ENCODE measurements around the gene ABCA13.

GRCh38 chr7:48242846-48243245, 71.6 kb downstream of the ABCA13 start:
- no peak for TF ChIP-seq CTCF (conservative IDR thresholded peaks at IDR 0.05)
- TF ChIP-seq ZFX (IDR thresholded peaks at IDR 0.05), result no peak
